ENCODE measurements around the gene PCDH10.

DNA sequence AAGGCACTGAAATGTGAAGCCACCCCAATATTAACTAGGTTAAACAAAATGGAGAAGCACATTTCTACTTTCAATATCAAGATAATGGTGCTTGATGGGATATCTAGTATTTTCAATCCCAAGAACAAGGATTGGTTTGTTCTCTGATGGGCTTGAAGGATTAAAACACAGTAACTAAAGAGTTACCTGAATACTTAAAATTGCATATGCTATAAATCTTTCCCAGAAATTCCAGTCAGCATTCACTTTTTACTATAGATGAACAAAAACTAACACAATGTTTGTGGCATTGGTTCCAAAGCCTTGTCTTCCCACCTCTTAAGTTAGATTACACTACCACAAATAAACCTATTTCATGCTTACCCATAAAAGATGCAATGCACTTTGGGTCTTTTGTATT is 3.9 kb upstream of the PCDH10 start:
- TF ChIP-seq CTCF (conservative IDR thresholded peaks at IDR 0.05), result no peak
- TF ChIP-seq EZH2 (IDR thresholded peaks at IDR 0.05; ENCODE audit: low read depth), result no peak

All from PC-9 (cell line).